Keratinocyte (primary cell): ENCODE measurements around the gene SLC25A25. TPM values are rescaled to one million over a fixed set of nuclear protein-coding genes. Genes with fewer than 3 reads are reported as not detected.
A peak's percentile ranks its signal among the peaks of the same experiment; 100 is the strongest.

ENCODE experiments used
- DNase-seq: peaks from one replicate; pipeline ENCODE4 v3.0.0-alpha.2; 2011; ENCODE audit warnings: low read depth, missing footprints, low spot score
- FAIRE-seq: peaks from 2 replicates; lab custom pipeline; 2011; peaks lifted over from hg19 to GRCh38; lab: Jason Lieb, UNC
- H2AFZ ChIP-seq: 2 replicates; pipeline ENCODE4 v1.6.0; 2012; ENCODE audit warnings: low read length, control low read depth, inconsistent platforms; ENCODE audit not compliant: control insufficient read depth
- H3K27ac ChIP-seq: 2 replicates; pipeline ENCODE4 v1.5.1; 2011; ENCODE audit warnings: low read length; ENCODE audit not compliant: control insufficient read depth, insufficient read depth
- H3K27me3 ChIP-seq: 3 replicates; pipeline ENCODE4 v1.6.0; 2011; ENCODE audit warnings: low read length; ENCODE audit not compliant: control insufficient read depth, insufficient read depth; ENCODE audit errors: extremely low read depth
- H3K36me3 ChIP-seq, 2 experiments: 2 replicates in 1 of 2; 3 replicates in 1 of 2; pipeline ENCODE4 v1.5.1; 2011; ENCODE audit warnings: low read length in 2 of 2, mild to moderate bottlenecking in 1 of 2; ENCODE audit not compliant: control insufficient read depth in 2 of 2, insufficient read depth in 2 of 2; ENCODE audit errors: extremely low read depth in 1 of 2
- H3K4me1 ChIP-seq: 3 replicates; pipeline ENCODE4 v1.5.1; 2011; ENCODE audit warnings: low read length; ENCODE audit not compliant: control insufficient read depth, insufficient read depth; ENCODE audit errors: extremely low read depth
- H3K4me2 ChIP-seq: 3 replicates; pipeline ENCODE4 v1.6.0; 2011; ENCODE audit warnings: low read depth, low read length; ENCODE audit not compliant: control insufficient read depth, insufficient read depth; ENCODE audit errors: extremely low read depth
- H3K4me3 ChIP-seq, 3 experiments: fragments of 200-600 bp in 1 of 3; sonication (generic) in 1 of 3; 2 replicates in 2 of 3; 3 replicates in 1 of 3; pipeline ENCODE4 v1.5.1; 2011 to 2016; ENCODE audit warnings: low read length in 3 of 3, mild to moderate bottlenecking in 3 of 3, control low read depth in 2 of 3, inconsistent platforms in 1 of 3, low read depth in 1 of 3, mixed read lengths in 1 of 3, mixed run types in 1 of 3, moderate library complexity in 1 of 3; ENCODE audit not compliant: control insufficient read depth in 2 of 3, insufficient read depth in 2 of 3; ENCODE audit errors: extremely low read depth in 1 of 3
- H3K79me2 ChIP-seq: 2 replicates; pipeline ENCODE4 v1.6.0; 2012; ENCODE audit warnings: low read length; ENCODE audit not compliant: control insufficient read depth, insufficient read depth
- H3K9ac ChIP-seq: 3 replicates; pipeline ENCODE4 v1.6.0; 2011; ENCODE audit warnings: low read length; ENCODE audit not compliant: control insufficient read depth, insufficient read depth; ENCODE audit errors: extremely low read depth
- H3K9me1 ChIP-seq: 3 replicates; pipeline ENCODE4 v1.6.0; 2011; ENCODE audit warnings: low read length; ENCODE audit not compliant: control insufficient read depth, insufficient read depth; ENCODE audit errors: extremely low read depth
- H3K9me3 ChIP-seq: 2 replicates; pipeline ENCODE4 v1.5.1; 2012; ENCODE audit warnings: low read depth, low read length; ENCODE audit not compliant: control insufficient read depth
- H4K20me1 ChIP-seq: 3 replicates; pipeline ENCODE4 v1.6.0; 2011; ENCODE audit warnings: low read length; ENCODE audit not compliant: control insufficient read depth, insufficient read depth; ENCODE audit errors: extremely low read depth
- EZH2 ChIP-seq: IDR thresholded peaks from one replicate; pipeline ENCODE4 v1.6.1; 2012; ENCODE audit warnings: inconsistent platforms, mild to moderate bottlenecking, low read length, moderate library complexity
- dilution Hi-C: fragments of 300-500 bp; cut with MboI; formaldehyde crosslinking; loops from one replicate; pipeline ENCODE4 v1.7.0; 2020; ENCODE audit warnings: low sequenced_read_pairs; ENCODE audit not compliant: extremely low pct_ligation_motif_present
- polyA plus RNA-seq, 5 experiments: library from polyadenylated mRNA; depleted of rRNA in 3 of 5; stranded (reverse) in 3 of 5; stranded (forward) in 1 of 5; unstranded in 1 of 5; fragments of >200 nt; gene quantifications; 1 replicate in 1 of 5; 2 replicates in 3 of 5; 3 replicates in 1 of 5; pipeline versions ENCODE4 v1.2.1 to v1.2.3, GENCODE V29; 2011 to 2012; ENCODE audit warnings: missing spikeins in 2 of 5, low read depth in 1 of 5, low replicate concordance in 1 of 5
- TF ChIP-seq, protein P1 (sequence below), 3 experiments: IDR thresholded peaks in 1 of 3; conservative IDR thresholded peaks in 1 of 3; optimal IDR thresholded peaks in 1 of 3; 2 replicates in 2 of 3; 3 replicates in 1 of 3; pipeline versions ENCODE3 to v1.5.1; 2011; ENCODE audit warnings: low read length in 3 of 3, mild to moderate bottlenecking in 3 of 3, moderate library complexity in 2 of 3, control low read depth in 1 of 3, inconsistent platforms in 1 of 3; ENCODE audit not compliant: insufficient read depth in 2 of 3; ENCODE audit errors: extremely low read depth in 1 of 3

SLC25A25 gene
- polyA plus RNA-seq, 1 donor (not counting 4 experiments of a cell fraction or from before 2014, with no cell fraction given) = 6.5 TPM

DNA sequence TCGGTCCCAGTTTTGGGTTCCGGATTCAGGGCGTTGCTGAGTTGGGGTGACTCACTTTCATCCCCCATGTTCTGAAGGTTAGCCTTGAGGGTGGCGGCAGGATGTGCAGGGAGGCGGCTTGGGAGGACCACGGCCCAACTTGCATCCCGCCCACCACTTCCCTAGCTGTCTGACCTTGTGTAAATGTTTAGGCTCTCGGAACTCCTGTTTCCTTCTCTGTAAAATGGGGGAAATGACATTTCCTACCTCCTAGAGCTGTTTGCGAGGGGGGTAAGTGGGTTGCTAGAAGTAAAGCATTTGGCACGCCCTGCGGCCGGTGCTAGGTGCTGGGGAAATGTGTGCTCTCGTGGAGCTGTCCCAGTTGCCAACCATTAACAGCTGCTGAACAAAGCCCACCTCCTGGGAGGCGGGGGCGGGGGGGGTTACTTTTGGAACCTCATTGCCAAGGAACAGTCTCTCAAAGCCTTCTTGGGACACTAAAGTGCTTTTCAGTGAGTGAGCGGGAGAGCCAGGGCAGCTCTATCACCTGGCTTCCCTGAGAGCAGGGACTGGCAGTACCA is 32.0 kb downstream of the SLC25A25 start:
- TF ChIP-seq, protein P1, sequence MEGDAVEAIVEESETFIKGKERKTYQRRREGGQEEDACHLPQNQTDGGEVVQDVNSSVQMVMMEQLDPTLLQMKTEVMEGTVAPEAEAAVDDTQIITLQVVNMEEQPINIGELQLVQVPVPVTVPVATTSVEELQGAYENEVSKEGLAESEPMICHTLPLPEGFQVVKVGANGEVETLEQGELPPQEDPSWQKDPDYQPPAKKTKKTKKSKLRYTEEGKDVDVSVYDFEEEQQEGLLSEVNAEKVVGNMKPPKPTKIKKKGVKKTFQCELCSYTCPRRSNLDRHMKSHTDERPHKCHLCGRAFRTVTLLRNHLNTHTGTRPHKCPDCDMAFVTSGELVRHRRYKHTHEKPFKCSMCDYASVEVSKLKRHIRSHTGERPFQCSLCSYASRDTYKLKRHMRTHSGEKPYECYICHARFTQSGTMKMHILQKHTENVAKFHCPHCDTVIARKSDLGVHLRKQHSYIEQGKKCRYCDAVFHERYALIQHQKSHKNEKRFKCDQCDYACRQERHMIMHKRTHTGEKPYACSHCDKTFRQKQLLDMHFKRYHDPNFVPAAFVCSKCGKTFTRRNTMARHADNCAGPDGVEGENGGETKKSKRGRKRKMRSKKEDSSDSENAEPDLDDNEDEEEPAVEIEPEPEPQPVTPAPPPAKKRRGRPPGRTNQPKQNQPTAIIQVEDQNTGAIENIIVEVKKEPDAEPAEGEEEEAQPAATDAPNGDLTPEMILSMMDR (optimal IDR thresholded peaks at IDR 0.05 in 1 of 3, IDR thresholded peaks at IDR 0.05 in 1 of 3, conservative IDR thresholded peaks at IDR 0.05 in 1 of 3; ENCODE audit: extremely low read depth in 1 of 3, insufficient read depth in 2 of 3, low read length in 3 of 3) = no peak
- TF ChIP-seq EZH2 = no peak
- Histone ChIP-seq H3K4me3 (peak overlapping the region in 1 of 3 experiments; percentile 88), H3K4me1 (peaks cover 24% of the 10 kb centered on the region), H3K27me3 (no peaks in the 10 kb centered on the region), H3K9me1 (no peaks in the 10 kb centered on the region), H3K36me3 (peaks cover 29 to 32% of the 10 kb centered on the region in 2 experiments), H2AFZ (no peak overlapping the region), H3K27ac (no peak overlapping the region), H3K9ac (no peak overlapping the region), H3K4me2 (peak overlapping the region; percentile 99), H4K20me1 (peaks cover under 1% of the 10 kb centered on the region), H3K9me3 (no peaks in the 10 kb centered on the region), H3K79me2 (peaks cover 28% of the 10 kb centered on the region)
- DNase-seq = no peak
- FAIRE-seq = no peak
- dilution Hi-C loops = no loop called here

DNA sequence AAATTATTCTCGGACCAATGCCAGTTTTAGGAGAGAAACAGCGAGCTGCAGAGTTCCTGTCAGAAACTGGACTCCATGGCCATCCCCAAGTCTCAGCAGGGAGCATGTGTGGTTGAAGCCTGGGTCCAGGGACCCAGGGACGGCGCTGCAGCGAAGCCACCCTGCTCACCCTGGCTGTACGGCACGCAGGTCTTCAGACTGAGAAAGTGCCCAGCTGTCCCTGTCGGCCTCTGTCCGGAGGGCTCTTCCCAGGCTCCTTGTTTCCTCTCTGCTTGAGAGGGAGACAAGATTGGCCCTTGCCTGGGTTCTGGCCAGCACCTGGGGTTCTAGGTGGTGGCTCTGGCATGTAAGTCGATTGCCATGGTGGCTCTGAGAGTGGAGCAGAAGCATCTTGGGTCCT is 32.5 kb downstream of the SLC25A25 start:
- H3K36me3 ChIP-seq = peaks cover 29 to 35% of the 10 kb centered on the region in 2 experiments
- peaks cover 21% of the 10 kb centered on the region for H3K4me1 ChIP-seq

More for the DNA sequence above, 32.5 kb downstream of the SLC25A25 start:
- TF ChIP-seq, protein P1 (optimal IDR thresholded peaks at IDR 0.05 in 1 of 3, IDR thresholded peaks at IDR 0.05 in 1 of 3, conservative IDR thresholded peaks at IDR 0.05 in 1 of 3; ENCODE audit: extremely low read depth in 1 of 3, insufficient read depth in 2 of 3, low read length in 3 of 3) = no peak
- no peak for TF ChIP-seq EZH2
- no peak overlapping the region for H3K4me2 ChIP-seq
- H3K9me3 ChIP-seq = no peaks in the 10 kb centered on the region
- no peaks in the 10 kb centered on the region for H4K20me1 ChIP-seq
- no peak overlapping the region for H3K4me3 ChIP-seq
- H3K9ac ChIP-seq = no peak overlapping the region
- no peak overlapping the region for H3K27ac ChIP-seq
- no peak overlapping the region for H2AFZ ChIP-seq
- H3K79me2 ChIP-seq = peaks cover 28% of the 10 kb centered on the region
- no peaks in the 10 kb centered on the region for H3K9me1 ChIP-seq
- H3K27me3 ChIP-seq = no peaks in the 10 kb centered on the region
- DNase-seq (no peak), FAIRE-seq (no peak)
- dilution Hi-C loops = no loop called here
